ENCODE data around the gene POLN.

POLN gene

GRCh38 chr4:2069986-2070385 lies 171.9 kb downstream of the POLN start:
- no peak for DNase-seq (ENCODE audit: low read depth)
- H3K4me3 ChIP-seq (ENCODE audit: low read depth, low read length), result no peak overlapping the region
- no peak for TF ChIP-seq CTCF (IDR thresholded peaks at IDR 0.05; ENCODE audit: insufficient read depth, low read depth, low read length, missing control alignments)

GRCh38 chr4:2069161-2069971 lies 172.6 kb downstream of the POLN start:
- no peak overlapping the region for H3K4me3 ChIP-seq (ENCODE audit: low read depth, low read length)
- TF ChIP-seq CTCF (IDR thresholded peaks at IDR 0.05; ENCODE audit: insufficient read depth, low read depth, low read length, missing control alignments), result no peak
- no peak for DNase-seq (ENCODE audit: low read depth)

GRCh38 chr4:2068566-2068965 lies 173.4 kb downstream of the POLN start:
- H3K4me3 ChIP-seq (ENCODE audit: low read depth, low read length), result no peak overlapping the region
- TF ChIP-seq CTCF (IDR thresholded peaks at IDR 0.05; ENCODE audit: insufficient read depth, low read depth, low read length, missing control alignments), result no peak
- no peak for DNase-seq (ENCODE audit: low read depth)

GRCh38 chr4:2068198-2068470 lies 173.8 kb downstream of the POLN start:
- no peak overlapping the region for H3K4me3 ChIP-seq (ENCODE audit: low read depth, low read length)
- DNase-seq (ENCODE audit: low read depth), result no peak
- no peak for TF ChIP-seq CTCF (IDR thresholded peaks at IDR 0.05; ENCODE audit: insufficient read depth, low read depth, low read length, missing control alignments)

- no peak for DNase-seq (ENCODE audit: low read depth)
- H3K4me3 ChIP-seq (ENCODE audit: low read depth, low read length), result no peak overlapping the region
- TF ChIP-seq CTCF (IDR thresholded peaks at IDR 0.05; ENCODE audit: insufficient read depth, low read depth, low read length, missing control alignments), result no peak
Measured at GRCh38 chr4:2067446-2068197, 174.3 kb downstream of the POLN start.

GRCh38 chr4:2066571-2067445 lies 175.1 kb downstream of the POLN start:
- DNase-seq (ENCODE audit: low read depth), result no peak
- no peak overlapping the region for H3K4me3 ChIP-seq (ENCODE audit: low read depth, low read length)
- no peak for TF ChIP-seq CTCF (IDR thresholded peaks at IDR 0.05; ENCODE audit: insufficient read depth, low read depth, low read length, missing control alignments)

Data from GM12865 (cell line).